Neuron (in vitro differentiated cells): Measurements from ENCODE around the gene CD59.
"Not testable (repeated sequence)": the region's sequence is repeated elsewhere in the genome, so short reads cannot be mapped to it uniquely, and the experiment has no call there.

ENCODE experiments used
- H2AFZ ChIP-seq: one replicate; pipeline ENCODE4 v1.6.1; 2013; ENCODE audit warnings: low read depth, mild to moderate bottlenecking, inconsistent platforms, low read length, moderate library complexity
- H3K27me3 ChIP-seq: one replicate; pipeline ENCODE4 v1.6.1; 2013; ENCODE audit warnings: low read length; ENCODE audit not compliant: insufficient read depth
- H3K36me3 ChIP-seq: one replicate; pipeline ENCODE4 v1.6.1; 2013; ENCODE audit warnings: low read length; ENCODE audit not compliant: insufficient read depth
- H3K4me1 ChIP-seq: one replicate; pipeline ENCODE4 v1.6.1; 2013; ENCODE audit warnings: low read length; ENCODE audit not compliant: insufficient read depth
- H3K4me3 ChIP-seq: 2 replicates; pipeline ENCODE4 v1.5.1; 2013; ENCODE audit warnings: mild to moderate bottlenecking, low read length, moderate library complexity
- H3K9me3 ChIP-seq: one replicate; pipeline ENCODE4 v1.6.1; 2013; ENCODE audit warnings: low read length

CD59 gene

GRCh38 chr11:33672273-33672672, 64.0 kb downstream of the CD59 start:
- Histone ChIP-seq H3K4me1 (peaks cover 42% of the 10 kb centered on the region), H3K27me3 (no peaks in the 10 kb centered on the region), H3K9me3 (no peaks in the 10 kb centered on the region), H3K36me3 (no peaks in the 10 kb centered on the region), H3K4me3 (no peak overlapping the region), H2AFZ (no peak overlapping the region)

GRCh38 chr11:33670250-33671011, 65.8 kb downstream of the CD59 start:
- Histone ChIP-seq H3K27me3 (no peaks in the 10 kb centered on the region), H3K4me1 (peaks cover 42% of the 10 kb centered on the region), H3K4me3 (no peak overlapping the region), H3K9me3 (no peaks in the 10 kb centered on the region), H3K36me3 (no peaks in the 10 kb centered on the region), H2AFZ (no peak overlapping the region)

- Histone ChIP-seq H2AFZ (no peak overlapping the region), H3K27me3 (no peaks in the 10 kb centered on the region), H3K4me3 (no peak overlapping the region), H3K4me1 (peaks cover 42% of the 10 kb centered on the region), H3K36me3 (no peaks in the 10 kb centered on the region), H3K9me3 (peaks cover 6% of the 10 kb centered on the region)
Observed at GRCh38 chr11:33669598-33670249, 66.5 kb downstream of the CD59 start.

- no peak overlapping the region for H3K4me3 ChIP-seq
- H3K4me1 ChIP-seq, result peaks cover 42% of the 10 kb centered on the region
- no peak overlapping the region for H2AFZ ChIP-seq
- H3K27me3 ChIP-seq, result no peaks in the 10 kb centered on the region
- H3K9me3 ChIP-seq, result peaks cover 10% of the 10 kb centered on the region
- H3K36me3 ChIP-seq, result no peaks in the 10 kb centered on the region
Observed at GRCh38 chr11:33668951-33669596, 67.1 kb downstream of the CD59 start.

GRCh38 chr11:33668468-33668825, 67.8 kb downstream of the CD59 start:
- H3K4me1 ChIP-seq, result peaks cover 42% of the 10 kb centered on the region
- no peaks in the 10 kb centered on the region for H3K36me3 ChIP-seq
- H3K9me3 ChIP-seq, result peaks cover 10% of the 10 kb centered on the region
- H3K4me3 ChIP-seq, result no peak overlapping the region
- H2AFZ ChIP-seq, result no peak overlapping the region
- H3K27me3 ChIP-seq, result no peaks in the 10 kb centered on the region

- H3K9me3 ChIP-seq, result peaks cover 10% of the 10 kb centered on the region
- H3K4me3 ChIP-seq, result no peak overlapping the region
- no peak overlapping the region for H2AFZ ChIP-seq
Observed at GRCh38 chr11:33667819-33668467, 68.3 kb downstream of the CD59 start.

GRCh38 chr11:33665350-33666106, 70.7 kb downstream of the CD59 start:
- peaks cover 29% of the 10 kb centered on the region for H3K4me1 ChIP-seq
- H3K36me3 ChIP-seq, result peaks cover 8% of the 10 kb centered on the region
- peaks cover 10% of the 10 kb centered on the region for H3K9me3 ChIP-seq
- no peak overlapping the region for H2AFZ ChIP-seq
- H3K4me3 ChIP-seq, result no peak overlapping the region
- no peaks in the 10 kb centered on the region for H3K27me3 ChIP-seq

More at GRCh38 chr11:33667819-33668467, 68.3 kb downstream of the CD59 start:
- H3K36me3 ChIP-seq, result no peaks in the 10 kb centered on the region
- H3K4me1 ChIP-seq, result peaks cover 42% of the 10 kb centered on the region
- no peaks in the 10 kb centered on the region for H3K27me3 ChIP-seq

GRCh38 chr11:33664827-33665226, 71.4 kb downstream of the CD59 start:
- Histone ChIP-seq H3K4me3 (no peak overlapping the region), H3K4me1 (peaks cover 22% of the 10 kb centered on the region), H2AFZ (no peak overlapping the region), H3K36me3 (peaks cover 8% of the 10 kb centered on the region), H3K27me3 (no peaks in the 10 kb centered on the region), H3K9me3 (peaks cover 10% of the 10 kb centered on the region)

GRCh38 chr11:33664166-33664565, 72.1 kb downstream of the CD59 start:
- Histone ChIP-seq H3K9me3 (peaks cover 10% of the 10 kb centered on the region), H3K4me3 (no peak overlapping the region), H3K27me3 (no peaks in the 10 kb centered on the region), H2AFZ (no peak overlapping the region), H3K4me1 (peaks cover 15% of the 10 kb centered on the region), H3K36me3 (peaks cover 8% of the 10 kb centered on the region)

GRCh38 chr11:33663121-33663520, 73.1 kb downstream of the CD59 start:
- Histone ChIP-seq H3K4me1 (peaks cover 5% of the 10 kb centered on the region), H3K9me3 (peaks cover 10% of the 10 kb centered on the region), H3K36me3 (peaks cover 8% of the 10 kb centered on the region), H3K4me3 (no peak overlapping the region), H2AFZ (no peak overlapping the region), H3K27me3 (no peaks in the 10 kb centered on the region)

- not testable (repeated sequence) for H3K27me3 ChIP-seq, H2AFZ ChIP-seq, H3K4me3 ChIP-seq, H3K36me3 ChIP-seq, H3K4me1 ChIP-seq
- H3K9me3 ChIP-seq, result peaks cover 10% of the 10 kb centered on the region
Observed at GRCh38 chr11:33661526-33661925, 74.7 kb downstream of the CD59 start.

GRCh38 chr11:33660962-33661361, 75.3 kb downstream of the CD59 start:
- H2AFZ ChIP-seq, result no peak overlapping the region
- H3K36me3 ChIP-seq, result peaks cover 8% of the 10 kb centered on the region
- H3K4me3 ChIP-seq, result no peak overlapping the region
- no peaks in the 10 kb centered on the region for H3K27me3 ChIP-seq
- peaks cover 10% of the 10 kb centered on the region for H3K9me3 ChIP-seq
- no peaks in the 10 kb centered on the region for H3K4me1 ChIP-seq
